Measurements from ENCODE around the gene CCDC86.

CCDC86 gene

GRCh38 chr11:60825118-60825517, 16.8 kb upstream of the CCDC86 start:
- DNase-seq (ENCODE audit: low read depth, low spot score), result no peak
- Histone ChIP-seq H3K9ac (ENCODE audit: insufficient read length) (no peak overlapping the region), H3K9me3 (ENCODE audit: low read depth, low read length) (no peaks in the 10 kb centered on the region), H3K36me3 (ENCODE audit: insufficient read depth, low read length) (no peaks in the 10 kb centered on the region), H3K4me3 (no peak overlapping the region), H3K27ac (no peak overlapping the region)
- no peak for TF ChIP-seq POLR2AphosphoS5 (IDR thresholded peaks at IDR 0.05; ENCODE audit: borderline replicate concordance, low read depth, low read length)
- TF ChIP-seq FOXP2 (optimal IDR thresholded peaks at IDR 0.05; ENCODE audit: control extremely low read depth, extremely low read length, insufficient read depth), result no peak
- no peak for TF ChIP-seq EZH2 (IDR thresholded peaks at IDR 0.05)

DNA sequence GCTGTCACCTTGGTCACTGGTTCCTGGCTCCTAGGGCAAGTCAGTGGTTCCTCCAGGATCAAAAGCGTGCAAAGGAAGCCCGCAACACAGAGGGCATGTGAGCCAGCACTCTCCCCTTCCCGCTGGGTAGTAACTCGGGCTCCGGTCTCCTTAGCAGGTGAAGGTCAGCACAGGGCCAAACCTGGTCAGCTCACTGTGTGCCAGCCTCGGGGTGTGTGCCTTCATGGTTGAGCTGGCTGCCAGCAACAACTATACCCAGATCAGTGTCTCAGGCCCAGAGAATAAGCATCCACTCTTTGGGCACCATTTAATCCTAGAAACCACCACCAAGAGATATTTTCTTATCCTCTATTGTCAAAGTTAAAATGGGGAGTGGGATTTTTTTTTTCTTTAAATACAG, 16.1 kb upstream of the CCDC86 start:
- TF ChIP-seq FOXP2 (optimal IDR thresholded peaks at IDR 0.05; ENCODE audit: control extremely low read depth, extremely low read length, insufficient read depth), result no peak
- TF ChIP-seq EZH2 (IDR thresholded peaks at IDR 0.05), result no peak
- no peak for DNase-seq (ENCODE audit: low read depth, low spot score)
- no peak overlapping the region for H3K4me3 ChIP-seq
- H3K9me3 ChIP-seq (ENCODE audit: low read depth, low read length), result no peaks in the 10 kb centered on the region
- H3K36me3 ChIP-seq (ENCODE audit: insufficient read depth, low read length), result no peaks in the 10 kb centered on the region
- no peak overlapping the region for H3K9ac ChIP-seq (ENCODE audit: insufficient read length)
- no peak overlapping the region for H3K27ac ChIP-seq

- no peaks in the 10 kb centered on the region for H3K36me3 ChIP-seq (ENCODE audit: insufficient read depth, low read length)
Measured at GRCh38 chr11:60830478-60831142, 11.3 kb upstream of the CCDC86 start.

DNA sequence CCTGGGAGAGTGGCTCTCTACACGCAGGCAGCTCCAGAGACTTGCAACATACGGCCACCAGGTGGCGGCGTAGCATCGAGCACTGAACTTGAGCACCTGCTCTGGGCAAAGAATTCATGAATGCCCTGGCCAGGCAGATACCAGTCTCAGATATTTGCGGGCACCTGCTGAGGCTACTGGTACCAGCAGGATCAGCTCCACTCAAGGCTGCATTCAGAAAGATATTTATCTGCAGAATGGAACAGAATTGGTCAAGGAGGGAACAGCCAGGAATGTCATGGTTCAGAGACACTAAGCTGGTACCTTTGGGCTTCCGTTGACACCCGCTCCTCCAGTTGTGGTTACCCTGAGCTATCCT, 10.8 kb upstream of the CCDC86 start:
- TF ChIP-seq POLR2AphosphoS5 (IDR thresholded peaks at IDR 0.05; ENCODE audit: borderline replicate concordance, low read depth, low read length) (no peak), FOXP2 (optimal IDR thresholded peaks at IDR 0.05; ENCODE audit: control extremely low read depth, extremely low read length, insufficient read depth) (no peak), EZH2 (IDR thresholded peaks at IDR 0.05) (no peak)
- Histone ChIP-seq H3K27ac (no peak overlapping the region), H3K9ac (ENCODE audit: insufficient read length) (no peak overlapping the region), H3K9me3 (ENCODE audit: low read depth, low read length) (no peaks in the 10 kb centered on the region), H3K4me3 (no peak overlapping the region), H3K36me3 (ENCODE audit: insufficient read depth, low read length) (no peaks in the 10 kb centered on the region)
- peak; percentile 45 for DNase-seq (ENCODE audit: low read depth, low spot score)

More at GRCh38 chr11:60830478-60831142, 11.3 kb upstream of the CCDC86 start:
- Histone ChIP-seq H3K9ac (ENCODE audit: insufficient read length) (no peak overlapping the region), H3K4me3 (no peak overlapping the region), H3K9me3 (ENCODE audit: low read depth, low read length) (no peaks in the 10 kb centered on the region), H3K27ac (no peak overlapping the region)
- no peak for DNase-seq (ENCODE audit: low read depth, low spot score)
- TF ChIP-seq EZH2 (IDR thresholded peaks at IDR 0.05) (no peak), FOXP2 (optimal IDR thresholded peaks at IDR 0.05; ENCODE audit: control extremely low read depth, extremely low read length, insufficient read depth) (no peak), POLR2AphosphoS5 (IDR thresholded peaks at IDR 0.05; ENCODE audit: borderline replicate concordance, low read depth, low read length) (no peak)

DNA sequence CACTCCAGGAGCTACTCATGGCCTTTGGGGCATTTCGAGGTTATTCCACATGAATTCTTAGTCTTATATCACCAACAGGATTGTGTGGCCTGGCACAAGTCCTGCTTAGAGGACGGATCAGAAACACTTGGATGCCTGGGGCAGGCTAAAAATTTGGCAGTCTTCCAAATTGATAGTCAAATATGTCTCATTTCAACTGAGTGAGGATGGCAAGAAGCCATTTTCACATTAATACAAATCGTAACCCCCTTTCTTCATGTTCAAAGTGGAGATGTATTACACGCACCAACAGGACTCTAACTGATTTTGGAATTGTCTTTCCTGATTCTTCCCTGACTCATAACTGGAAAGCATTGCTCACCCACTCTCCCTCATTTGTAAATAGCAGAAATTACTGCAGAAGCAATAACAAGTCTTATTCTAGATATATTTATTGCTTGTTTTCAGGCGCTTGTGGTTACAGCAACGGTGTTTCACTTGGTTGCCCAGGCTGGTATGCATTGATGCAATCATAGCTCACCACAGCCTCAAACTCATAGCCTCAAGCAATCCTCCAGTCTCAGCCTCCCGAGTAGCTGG, 10.3 kb upstream of the CCDC86 start:
- Histone ChIP-seq H3K9ac (ENCODE audit: insufficient read length) (no peak overlapping the region), H3K9me3 (ENCODE audit: low read depth, low read length) (no peaks in the 10 kb centered on the region), H3K36me3 (ENCODE audit: insufficient read depth, low read length) (no peaks in the 10 kb centered on the region), H3K27ac (no peak overlapping the region), H3K4me3 (no peak overlapping the region)
- no peak for DNase-seq (ENCODE audit: low read depth, low spot score)
- TF ChIP-seq FOXP2 (optimal IDR thresholded peaks at IDR 0.05; ENCODE audit: control extremely low read depth, extremely low read length, insufficient read depth) (no peak), POLR2AphosphoS5 (IDR thresholded peaks at IDR 0.05; ENCODE audit: borderline replicate concordance, low read depth, low read length) (no peak), EZH2 (IDR thresholded peaks at IDR 0.05) (no peak)

DNA sequence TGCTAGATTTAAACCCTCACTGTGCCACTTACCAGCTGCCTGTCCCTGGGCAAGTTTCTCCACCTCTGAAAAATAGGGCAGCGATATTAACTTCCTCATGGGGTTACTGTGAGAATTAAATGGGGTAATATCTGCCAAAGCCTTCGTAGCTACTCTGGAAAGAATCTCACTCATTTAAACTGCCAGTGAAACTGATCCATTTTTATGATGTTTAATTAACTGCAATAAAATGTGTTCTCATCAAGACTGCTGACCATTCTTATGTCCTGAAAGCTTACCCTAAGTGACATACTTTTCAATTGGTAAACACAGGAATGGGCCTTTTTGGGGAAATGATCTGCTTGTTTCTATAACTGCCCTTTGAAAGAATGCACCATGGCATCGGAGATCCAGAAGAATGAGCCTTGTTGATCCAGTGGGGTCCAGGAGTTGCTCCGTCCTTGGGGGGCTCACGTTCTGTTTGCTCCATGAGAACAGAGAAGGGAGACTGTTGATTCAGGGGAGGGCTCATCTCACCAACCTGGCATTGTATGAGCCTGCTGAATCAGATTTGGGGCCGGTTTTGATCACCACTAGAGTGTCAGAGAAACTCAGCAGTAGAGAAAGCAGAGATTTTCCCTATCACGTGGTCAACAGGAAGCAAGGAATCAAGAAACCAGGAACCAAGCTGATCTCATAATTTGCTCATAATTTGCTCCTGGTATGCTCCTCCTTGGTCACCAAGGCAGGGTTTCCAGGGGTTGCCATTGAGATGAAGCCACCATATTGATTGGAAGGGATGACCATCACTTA, 7.0 kb upstream of the CCDC86 start:
- Histone ChIP-seq H3K27ac (no peak overlapping the region), H3K9ac (ENCODE audit: insufficient read length) (no peak overlapping the region), H3K9me3 (ENCODE audit: low read depth, low read length) (no peaks in the 10 kb centered on the region), H3K4me3 (no peak overlapping the region), H3K36me3 (ENCODE audit: insufficient read depth, low read length) (no peaks in the 10 kb centered on the region)
- no peak for TF ChIP-seq POLR2AphosphoS5 (IDR thresholded peaks at IDR 0.05; ENCODE audit: borderline replicate concordance, low read depth, low read length)
- TF ChIP-seq EZH2 (IDR thresholded peaks at IDR 0.05), result no peak
- no peak for TF ChIP-seq FOXP2 (optimal IDR thresholded peaks at IDR 0.05; ENCODE audit: control extremely low read depth, extremely low read length, insufficient read depth)
- no peak for DNase-seq (ENCODE audit: low read depth, low spot score)

GRCh38 chr11:60835534-60835846, 6.4 kb upstream of the CCDC86 start:
- TF ChIP-seq EZH2 (IDR thresholded peaks at IDR 0.05) (no peak), FOXP2 (optimal IDR thresholded peaks at IDR 0.05; ENCODE audit: control extremely low read depth, extremely low read length, insufficient read depth) (no peak), POLR2AphosphoS5 (IDR thresholded peaks at IDR 0.05; ENCODE audit: borderline replicate concordance, low read depth, low read length) (no peak)
- Histone ChIP-seq H3K36me3 (ENCODE audit: insufficient read depth, low read length) (no peaks in the 10 kb centered on the region), H3K9me3 (ENCODE audit: low read depth, low read length) (no peaks in the 10 kb centered on the region), H3K27ac (no peak overlapping the region), H3K9ac (ENCODE audit: insufficient read length) (no peak overlapping the region), H3K4me3 (no peak overlapping the region)
- DNase-seq (ENCODE audit: low read depth, low spot score), result no peak

DNA sequence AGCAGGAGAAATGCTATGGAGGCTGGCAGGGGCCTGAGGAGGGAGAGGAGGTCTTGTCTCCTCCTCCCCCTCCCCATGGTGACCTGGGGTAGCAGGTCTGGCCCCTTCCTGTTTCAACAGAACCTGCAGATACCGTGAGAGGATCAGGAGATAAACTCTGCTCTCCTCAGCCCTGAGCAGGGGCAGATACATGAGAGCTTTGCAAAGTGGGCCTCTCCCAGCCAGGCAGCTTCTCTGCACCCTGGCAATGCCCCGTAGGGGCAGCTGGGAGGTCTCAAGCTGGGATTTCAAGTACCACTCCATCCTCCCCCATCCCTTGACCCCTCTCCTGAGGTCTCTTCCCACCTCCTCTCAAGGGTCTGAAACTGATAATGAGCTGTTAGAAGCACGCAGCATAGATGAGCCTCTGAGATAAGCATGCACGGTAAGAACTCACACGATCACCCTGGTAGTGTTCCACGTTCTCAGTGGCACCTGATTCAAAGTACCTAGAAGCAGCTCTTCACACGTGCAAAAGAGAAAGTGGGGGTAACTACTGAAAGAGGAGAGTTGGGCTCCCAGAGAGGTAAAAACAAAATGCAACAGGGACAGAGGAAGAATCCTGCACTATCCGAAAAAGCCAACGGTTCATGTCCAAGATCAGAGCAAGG, 4.9 kb upstream of the CCDC86 start:
- H3K4me3 ChIP-seq, result no peak overlapping the region
- H3K36me3 ChIP-seq (ENCODE audit: insufficient read depth, low read length), result no peaks in the 10 kb centered on the region
- H3K27ac ChIP-seq, result no peak overlapping the region
- TF ChIP-seq POLR2AphosphoS5 (IDR thresholded peaks at IDR 0.05; ENCODE audit: borderline replicate concordance, low read depth, low read length) (no peak), FOXP2 (optimal IDR thresholded peaks at IDR 0.05; ENCODE audit: control extremely low read depth, extremely low read length, insufficient read depth) (no peak), EZH2 (IDR thresholded peaks at IDR 0.05) (no peak)
- no peaks in the 10 kb centered on the region for H3K9me3 ChIP-seq (ENCODE audit: low read depth, low read length)
- H3K9ac ChIP-seq (ENCODE audit: insufficient read length), result no peak overlapping the region
- DNase-seq (ENCODE audit: low read depth, low spot score), result no peak
